ENCODE results near the gene FRRS1. TPM values are rescaled to one million over a fixed set of nuclear protein-coding genes. Genes with fewer than 3 reads are reported as not detected.
"Not testable (repeated sequence)": the region's sequence is repeated elsewhere in the genome, so short reads cannot be mapped to it uniquely, and the experiment has no call there.

FRRS1 gene
- total and polyA plus RNA-seq, 10 of the 15 experiments (the other 5 are each of a cell fraction or from before 2014, with no cell fraction given): 0.13 to 18.9 (median 8.0) TPM

GRCh38 chr1:99758686-99759517, 7.5 kb downstream of the FRRS1 start:
- intact Hi-C loops (cut with micrococcal nuclease; ENCODE audit: unreplicated experiment): loop anchor here (2.0 kb wide), 1 partner anchor 26 kb away; no protein-coding TSS in a partner anchor
- H3K9me3 ChIP-seq (replicated peaks; ENCODE audit: control insufficient read depth, insufficient read depth, low read length); H2AFZ ChIP-seq (ENCODE audit: control insufficient read depth, low read depth, low read length); DNase-seq (ENCODE audit: low read depth, low spot score); H3K9ac ChIP-seq (ENCODE audit: control insufficient read depth, insufficient read depth, low read length); BruUV-seq (replicated peaks); FAIRE-seq; H4K20me1 ChIP-seq (ENCODE audit: control insufficient read depth, insufficient read depth); H3K36me3 ChIP-seq (ENCODE audit: control insufficient read depth in 2 of 2, insufficient read depth in 2 of 2, low read length in 1 of 2); CTCF ChIA-PET; H3K27me3 ChIP-seq (replicated peaks in 1 of 2; ENCODE audit: control insufficient read depth in 2 of 2, insufficient read depth in 2 of 2, low read length in 1 of 2): not testable (repeated sequence)
- peaks cover 18% of the 10 kb centered on the region for H3K4me1 ChIP-seq (ENCODE audit: control insufficient read depth, insufficient read depth, low read length)
- ATAC-seq: peak; percentile 29
- 63% methylated on average over 8 of the region's 8 CpGs for WGBS (ENCODE audit: insufficient coverage, insufficient replicate concordance, low lambda C conversion rate, missing lambda C conversion rate)
- H3K4me3 ChIP-seq: peak overlapping the region; percentile 46
- peak overlapping the region; percentile 22 for H3K27ac ChIP-seq (ENCODE audit: control insufficient read depth, insufficient read depth)
- TF ChIP-seq NR2F1 (conservative IDR thresholded peaks at IDR 0.05) (peak; percentile 41; the same call in 1 of the 2 replicates), SPI1 (IDR thresholded peaks at IDR 0.05; ENCODE audit: borderline replicate concordance, insufficient read depth, low read depth, low read length) (0 out of 2 replicates have a peak, but pooled peaks have one; percentile 11), ATF7 (IDR thresholded peaks at IDR 0.05; ENCODE audit: low read depth) (0 out of 2 replicates have a peak, but pooled peaks have one; percentile 26), RAD51 (IDR thresholded peaks at IDR 0.05) (peak; percentile 68)
- TF ChIP-seq, protein P1, sequence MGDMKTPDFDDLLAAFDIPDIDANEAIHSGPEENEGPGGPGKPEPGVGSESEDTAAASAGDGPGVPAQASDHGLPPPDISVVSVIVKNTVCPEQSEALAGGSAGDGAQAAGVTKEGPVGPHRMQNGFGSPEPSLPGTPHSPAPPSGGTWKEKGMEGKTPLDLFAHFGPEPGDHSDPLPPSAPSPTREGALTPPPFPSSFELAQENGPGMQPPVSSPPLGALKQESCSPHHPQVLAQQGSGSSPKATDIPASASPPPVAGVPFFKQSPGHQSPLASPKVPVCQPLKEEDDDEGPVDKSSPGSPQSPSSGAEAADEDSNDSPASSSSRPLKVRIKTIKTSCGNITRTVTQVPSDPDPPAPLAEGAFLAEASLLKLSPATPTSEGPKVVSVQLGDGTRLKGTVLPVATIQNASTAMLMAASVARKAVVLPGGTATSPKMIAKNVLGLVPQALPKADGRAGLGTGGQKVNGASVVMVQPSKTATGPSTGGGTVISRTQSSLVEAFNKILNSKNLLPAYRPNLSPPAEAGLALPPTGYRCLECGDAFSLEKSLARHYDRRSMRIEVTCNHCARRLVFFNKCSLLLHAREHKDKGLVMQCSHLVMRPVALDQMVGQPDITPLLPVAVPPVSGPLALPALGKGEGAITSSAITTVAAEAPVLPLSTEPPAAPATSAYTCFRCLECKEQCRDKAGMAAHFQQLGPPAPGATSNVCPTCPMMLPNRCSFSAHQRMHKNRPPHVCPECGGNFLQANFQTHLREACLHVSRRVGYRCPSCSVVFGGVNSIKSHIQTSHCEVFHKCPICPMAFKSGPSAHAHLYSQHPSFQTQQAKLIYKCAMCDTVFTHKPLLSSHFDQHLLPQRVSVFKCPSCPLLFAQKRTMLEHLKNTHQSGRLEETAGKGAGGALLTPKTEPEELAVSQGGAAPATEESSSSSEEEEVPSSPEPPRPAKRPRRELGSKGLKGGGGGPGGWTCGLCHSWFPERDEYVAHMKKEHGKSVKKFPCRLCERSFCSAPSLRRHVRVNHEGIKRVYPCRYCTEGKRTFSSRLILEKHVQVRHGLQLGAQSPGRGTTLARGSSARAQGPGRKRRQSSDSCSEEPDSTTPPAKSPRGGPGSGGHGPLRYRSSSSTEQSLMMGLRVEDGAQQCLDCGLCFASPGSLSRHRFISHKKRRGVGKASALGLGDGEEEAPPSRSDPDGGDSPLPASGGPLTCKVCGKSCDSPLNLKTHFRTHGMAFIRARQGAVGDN (IDR thresholded peaks at IDR 0.05): 0 out of 2 replicates have a peak, but pooled peaks have one; percentile 41
- TF ChIP-seq, protein P2, sequence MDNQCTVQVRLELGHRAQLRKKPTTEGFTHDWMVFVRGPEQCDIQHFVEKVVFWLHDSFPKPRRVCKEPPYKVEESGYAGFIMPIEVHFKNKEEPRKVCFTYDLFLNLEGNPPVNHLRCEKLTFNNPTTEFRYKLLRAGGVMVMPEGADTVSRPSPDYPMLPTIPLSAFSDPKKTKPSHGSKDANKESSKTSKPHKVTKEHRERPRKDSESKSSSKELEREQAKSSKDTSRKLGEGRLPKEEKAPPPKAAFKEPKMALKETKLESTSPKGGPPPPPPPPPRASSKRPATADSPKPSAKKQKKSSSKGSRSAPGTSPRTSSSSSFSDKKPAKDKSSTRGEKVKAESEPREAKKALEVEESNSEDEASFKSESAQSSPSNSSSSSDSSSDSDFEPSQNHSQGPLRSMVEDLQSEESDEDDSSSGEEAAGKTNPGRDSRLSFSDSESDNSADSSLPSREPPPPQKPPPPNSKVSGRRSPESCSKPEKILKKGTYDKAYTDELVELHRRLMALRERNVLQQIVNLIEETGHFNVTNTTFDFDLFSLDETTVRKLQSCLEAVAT (IDR thresholded peaks at IDR 0.05): peak; percentile 31; the same call in 1 of the 2 replicates
- ChIA-PET POLR2A (interaction anchor here (1.0 to 1.3 kb wide), 3 partner anchors 7 to 282 kb away, joined by 3 to 6 read pairs (median 5); partner anchors contain the start of gene FRRS1), SMC1A (ENCODE audit: uncharacterized antibody, unreplicated experiment) (interaction anchor here (1.0 to 8.1 kb wide), 7 partner anchors 9 to 28 kb away, joined by 3 to 99 read pairs (median 5); partner anchors contain the start of gene FRRS1), RAD21 (ENCODE audit: unreplicated experiment) (interaction anchor here (1.5 to 3.9 kb wide), 2 partner anchors 7 to 26 kb away, joined by 4 to 21 read pairs; partner anchors contain the start of gene FRRS1)
- H3K79me2 ChIP-seq (ENCODE audit: control insufficient read depth, insufficient read depth, low read length): peaks cover 59% of the 10 kb centered on the region
- in situ Hi-C loops (cut with MboI): loop anchor here (25.0 kb wide), 2 partner anchors 1628 to 1847 kb away; partner anchors contain the start of gene DPYD
- H3K4me2 ChIP-seq (ENCODE audit: control insufficient read depth, insufficient read depth): peak overlapping the region; percentile 58
